HCT116 (cell line): Measurements from ENCODE around the gene MID1IP1. TPM values are rescaled to one million over a fixed set of nuclear protein-coding genes. Genes with fewer than 3 reads are reported as not detected.

Source experiments
- ATAC-seq: fragments of 200-7000 bp; cut with Tn5 transposase; 2 replicates; pipeline ENCODE4 v1.9.1; 2020; ENCODE audit warnings: mild to moderate bottlenecking, moderate library complexity
- BruUV-seq: library from RNA; stranded (reverse); fragments of 400-500 nt; replicated peaks from 2 replicates; lab custom pipeline; 2021; lab: Mats Ljungman, UMichigan
- CTCF ChIA-PET: fragments of 300-600 bp; sonication (Branson Sonifier 250); formaldehyde crosslinking; loops from one replicate; lab custom pipeline; 2021; ENCODE audit warnings: antibody characterized with exemption; lab: Charles Lee
- POLR2A ChIA-PET: fragments of 300-600, 350-600 bp; sonication (Branson Sonifier 250); formaldehyde crosslinking; loops from one replicate; lab custom pipeline; 2021; ENCODE audit warnings: antibody characterized with exemption; lab: Charles Lee
- RAD21 ChIA-PET, 2 experiments: fragments of 300-600 bp; sonication (Branson Sonifier 250); formaldehyde crosslinking; loops; one replicate each; lab custom pipeline; 2023; ENCODE audit warnings: low total read pairs in 2 of 2; ENCODE audit not compliant: uncharacterized antibody in 2 of 2, unreplicated experiment in 2 of 2, low non-redundant PET in 1 of 2; lab: Charles Lee
- DNase-seq: peaks from one replicate; pipeline ENCODE4 v3.0.0-alpha.2; 2010; ENCODE audit warnings: low read depth, low spot score
- H2AFZ ChIP-seq: fragments of 200-600 bp; shearing (Covaris generic), sonication (generic); 2 replicates; pipeline ENCODE4 v1.6.1; 2017; ENCODE audit warnings: low read depth, mixed run types, mixed read lengths, antibody characterized with exemption, low read length; ENCODE audit not compliant: poor library complexity, severe bottlenecking
- H3K27ac ChIP-seq: 2 replicates; pipeline ENCODE4 v1.5.1; 2012; ENCODE audit warnings: low read depth, low read length
- H3K27me3 ChIP-seq: fragments of 200-600 bp; sonication (generic); 2 replicates; pipeline ENCODE4 v1.6.1; 2016; ENCODE audit warnings: mixed run types, low read length, mixed read lengths; ENCODE audit not compliant: insufficient read depth
- H3K36me3 ChIP-seq, 2 experiments: fragments of 200-500 bp in 1 of 2; fragments of 200-600 bp in 1 of 2; sonication (Bioruptor generic) in 1 of 2; sonication (generic) in 1 of 2; 2 replicates each; pipeline versions ENCODE4 v1.5.1 to v1.6.1; 2014 to 2016; ENCODE audit warnings: low read length in 2 of 2, inconsistent platforms in 1 of 2, mixed read lengths in 1 of 2, mixed run types in 1 of 2; ENCODE audit not compliant: insufficient read depth in 2 of 2, control insufficient read depth in 1 of 2
- H3K4me1 ChIP-seq, 2 experiments: fragments of 200-600 bp in 1 of 2; sonication (generic) in 1 of 2; 2 replicates each; pipeline versions ENCODE4 v1.5.1 to v1.6.1; 2012 to 2017; ENCODE audit warnings: low read length in 2 of 2, inconsistent platforms in 1 of 2, mild to moderate bottlenecking in 1 of 2, mixed read lengths in 1 of 2, mixed run types in 1 of 2, moderate library complexity in 1 of 2; ENCODE audit not compliant: insufficient read depth in 2 of 2, control insufficient read depth in 1 of 2
- H3K4me2 ChIP-seq: fragments of 200-600 bp; sonication (generic); 2 replicates; pipeline ENCODE4 v1.6.1; 2017; ENCODE audit warnings: mixed run types, low read length, mixed read lengths
- H3K4me3 ChIP-seq, 2 experiments: fragments of 200-600 bp in 1 of 2; sonication (generic) in 1 of 2; replicated peaks in 1 of 2; 2 replicates each; pipeline ENCODE4 v1.5.1; 2011 to 2016; ENCODE audit warnings: low read length in 2 of 2, control low read depth in 1 of 2, low read depth in 1 of 2, mild to moderate bottlenecking in 1 of 2, mixed read lengths in 1 of 2, mixed run types in 1 of 2
- H3K79me2 ChIP-seq: fragments of 200-600 bp; sonication (generic); 2 replicates; pipeline ENCODE4 v1.6.1; 2017; ENCODE audit warnings: mild to moderate bottlenecking, mixed run types, low read length, moderate library complexity, mixed read lengths; ENCODE audit not compliant: insufficient read depth
- H3K9ac ChIP-seq: fragments of 200-600 bp; sonication (generic); 2 replicates; pipeline ENCODE4 v1.6.1; 2016; ENCODE audit warnings: low read length, mixed read lengths
- H3K9me2 ChIP-seq: fragments of 200-600 bp; sonication (generic), shearing (Covaris generic); 2 replicates; pipeline ENCODE4 v1.6.1; 2017; ENCODE audit warnings: mixed run types, mild to moderate bottlenecking, moderate library complexity; ENCODE audit not compliant: insufficient read depth
- H3K9me3 ChIP-seq, 2 experiments: fragments of 200-500 bp in 1 of 2; fragments of 200-600 bp in 1 of 2; sonication (Bioruptor generic) in 1 of 2; sonication (generic) in 1 of 2; 2 replicates each; pipeline ENCODE4 v1.6.1; 2014 to 2017; ENCODE audit warnings: low read length in 2 of 2, mixed read lengths in 2 of 2, inconsistent platforms in 1 of 2, low read depth in 1 of 2, mild to moderate bottlenecking in 1 of 2, mixed run types in 1 of 2, moderate library complexity in 1 of 2; ENCODE audit not compliant: control insufficient read depth in 1 of 2, insufficient read depth in 1 of 2
- H4K20me1 ChIP-seq: fragments of 200-600 bp; sonication (generic), shearing (Covaris generic); 2 replicates; pipeline ENCODE4 v1.6.1; 2017; ENCODE audit warnings: mixed run types, mild to moderate bottlenecking, moderate library complexity; ENCODE audit not compliant: insufficient read depth
- CBX3 ChIP-seq: IDR thresholded peaks from 2 replicates; pipeline ENCODE4 v1.6.1; 2012; ENCODE audit warnings: low read depth
- ELF1 ChIP-seq: IDR thresholded peaks from 2 replicates; pipeline ENCODE4 v1.6.1; 2012; ENCODE audit warnings: low read depth, borderline replicate concordance
- EZH2 ChIP-seq: fragments of 200-600 bp; sonication (generic); IDR thresholded peaks from 2 replicates; pipeline ENCODE4 v1.6.1; 2017; ENCODE audit warnings: antibody characterized with exemption, mixed run types
- EZH2phosphoT487 ChIP-seq: fragments of 200-600 bp; IDR thresholded peaks from 2 replicates; pipeline ENCODE4 v1.6.1; 2018; ENCODE audit warnings: antibody characterized with exemption, borderline replicate concordance
- RAD21 ChIP-seq: IDR thresholded peaks from 2 replicates; pipeline ENCODE4 v1.6.1; 2012; ENCODE audit warnings: low read depth, mild to moderate bottlenecking
- SP1 ChIP-seq: IDR thresholded peaks from 2 replicates; pipeline ENCODE4 v1.6.1; 2012; ENCODE audit warnings: low read depth
- YY1 ChIP-seq: IDR thresholded peaks from 2 replicates; pipeline ENCODE4 v1.6.1; 2011; ENCODE audit warnings: low read length, low read depth, moderate library complexity, mild to moderate bottlenecking; ENCODE audit not compliant: insufficient replicate concordance; ENCODE audit errors: extremely low read depth
- ZFX ChIP-seq: fragments of 450-650 bp; IDR thresholded peaks from 2 replicates; pipeline ENCODE4 v1.6.1; 2017
- intact Hi-C: fragments of 100-400 bp; cut with micrococcal nuclease; formaldehyde crosslinking; loops from 2 replicates; pipeline ENCODE4 v1.10.0; 2022
- total RNA-seq: library from RNA; stranded (reverse); gene quantifications from one replicate; pipeline ENCODE4 v1.2.1, GENCODE V29; 2021; ENCODE audit not compliant: unreplicated experiment
- TF ChIP-seq, protein P1 (sequence below), 3 experiments: fragments of 200-600 bp in 1 of 3; sonication (generic) in 1 of 3; IDR thresholded peaks in 2 of 3; conservative IDR thresholded peaks in 1 of 3; 2 replicates each; pipeline ENCODE4 v1.5.1; 2012 to 2017; ENCODE audit warnings: low read depth in 2 of 3, low read length in 2 of 3, antibody characterized with exemption in 1 of 3, borderline replicate concordance in 1 of 3, control low read depth in 1 of 3, mild to moderate bottlenecking in 1 of 3, mixed read lengths in 1 of 3, mixed run types in 1 of 3, moderate library complexity in 1 of 3; ENCODE audit not compliant: insufficient read depth in 1 of 3
- TF ChIP-seq, protein P2 (sequence below): IDR thresholded peaks from 2 replicates; pipeline ENCODE4 v1.6.1; 2011; ENCODE audit warnings: mild to moderate bottlenecking, low read length, moderate library complexity; ENCODE audit not compliant: insufficient replicate concordance; ENCODE audit errors: extremely low read depth

Gene MID1IP1
- total RNA-seq, 1 experiment from 2014 or later = 109 TPM

DNA sequence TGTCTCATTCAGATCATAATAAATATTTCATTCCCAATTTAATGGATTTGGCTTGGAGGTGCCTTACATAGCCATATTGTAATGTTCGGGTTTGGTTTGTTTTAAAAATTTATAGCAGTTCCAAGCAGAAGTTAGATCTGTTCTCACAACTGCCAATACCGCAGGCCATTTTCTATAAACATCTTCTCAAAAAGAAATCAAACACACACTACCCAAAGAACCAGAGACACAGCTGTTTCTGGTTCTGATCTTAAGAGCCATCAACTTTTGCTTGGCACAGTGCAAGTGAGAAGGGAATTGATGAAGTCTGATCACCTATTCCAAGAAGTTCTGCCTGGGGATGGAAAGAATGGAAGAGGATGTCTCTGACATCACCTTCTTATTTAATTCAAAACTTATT, 22.9 kb downstream of the MID1IP1 start:
- Histone ChIP-seq H3K27me3 (no peaks in the 10 kb centered on the region), H3K9me2 (no peaks in the 10 kb centered on the region), H3K27ac (no peak overlapping the region), H3K36me3 (no peaks in the 10 kb centered on the region), H2AFZ (no peak overlapping the region), H3K9ac (no peak overlapping the region), H3K4me3 (no peak overlapping the region), H4K20me1 (no peaks in the 10 kb centered on the region), H3K4me1 (no peaks in the 10 kb centered on the region), H3K4me2 (no peak overlapping the region), H3K9me3 (no peaks in the 10 kb centered on the region), H3K79me2 (no peaks in the 10 kb centered on the region)
- TF ChIP-seq ELF1 (no peak), EZH2 (no peak), CBX3 (no peak), ZFX (no peak), SP1 (no peak), YY1 (no peak), EZH2phosphoT487 (no peak), RAD21 (no peak)
- TF ChIP-seq, protein P1, sequence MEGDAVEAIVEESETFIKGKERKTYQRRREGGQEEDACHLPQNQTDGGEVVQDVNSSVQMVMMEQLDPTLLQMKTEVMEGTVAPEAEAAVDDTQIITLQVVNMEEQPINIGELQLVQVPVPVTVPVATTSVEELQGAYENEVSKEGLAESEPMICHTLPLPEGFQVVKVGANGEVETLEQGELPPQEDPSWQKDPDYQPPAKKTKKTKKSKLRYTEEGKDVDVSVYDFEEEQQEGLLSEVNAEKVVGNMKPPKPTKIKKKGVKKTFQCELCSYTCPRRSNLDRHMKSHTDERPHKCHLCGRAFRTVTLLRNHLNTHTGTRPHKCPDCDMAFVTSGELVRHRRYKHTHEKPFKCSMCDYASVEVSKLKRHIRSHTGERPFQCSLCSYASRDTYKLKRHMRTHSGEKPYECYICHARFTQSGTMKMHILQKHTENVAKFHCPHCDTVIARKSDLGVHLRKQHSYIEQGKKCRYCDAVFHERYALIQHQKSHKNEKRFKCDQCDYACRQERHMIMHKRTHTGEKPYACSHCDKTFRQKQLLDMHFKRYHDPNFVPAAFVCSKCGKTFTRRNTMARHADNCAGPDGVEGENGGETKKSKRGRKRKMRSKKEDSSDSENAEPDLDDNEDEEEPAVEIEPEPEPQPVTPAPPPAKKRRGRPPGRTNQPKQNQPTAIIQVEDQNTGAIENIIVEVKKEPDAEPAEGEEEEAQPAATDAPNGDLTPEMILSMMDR (IDR thresholded peaks at IDR 0.05 in 2 of 3, conservative IDR thresholded peaks at IDR 0.05 in 1 of 3; ENCODE audit: borderline replicate concordance in 1 of 3, insufficient read depth in 1 of 3, low read depth in 2 of 3, low read length in 2 of 3) = no peak
- TF ChIP-seq, protein P2, sequence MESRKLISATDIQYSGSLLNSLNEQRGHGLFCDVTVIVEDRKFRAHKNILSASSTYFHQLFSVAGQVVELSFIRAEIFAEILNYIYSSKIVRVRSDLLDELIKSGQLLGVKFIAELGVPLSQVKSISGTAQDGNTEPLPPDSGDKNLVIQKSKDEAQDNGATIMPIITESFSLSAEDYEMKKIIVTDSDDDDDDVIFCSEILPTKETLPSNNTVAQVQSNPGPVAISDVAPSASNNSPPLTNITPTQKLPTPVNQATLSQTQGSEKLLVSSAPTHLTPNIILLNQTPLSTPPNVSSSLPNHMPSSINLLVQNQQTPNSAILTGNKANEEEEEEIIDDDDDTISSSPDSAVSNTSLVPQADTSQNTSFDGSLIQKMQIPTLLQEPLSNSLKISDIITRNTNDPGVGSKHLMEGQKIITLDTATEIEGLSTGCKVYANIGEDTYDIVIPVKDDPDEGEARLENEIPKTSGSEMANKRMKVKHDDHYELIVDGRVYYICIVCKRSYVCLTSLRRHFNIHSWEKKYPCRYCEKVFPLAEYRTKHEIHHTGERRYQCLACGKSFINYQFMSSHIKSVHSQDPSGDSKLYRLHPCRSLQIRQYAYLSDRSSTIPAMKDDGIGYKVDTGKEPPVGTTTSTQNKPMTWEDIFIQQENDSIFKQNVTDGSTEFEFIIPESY = no peak
- no peak for ATAC-seq
- RAD21 ChIA-PET = no interaction called here
- POLR2A ChIA-PET = no interaction called here
- CTCF ChIA-PET = no interaction called here
- intact Hi-C loops = no loop called here
- DNase-seq = no peak
- no TSS peak for BruUV-seq
